Liver (tissue), 9 donors: ENCODE measurements around the gene BMAL1. TPM values are rescaled to one million over a fixed set of nuclear protein-coding genes. Genes with fewer than 3 reads are reported as not detected.

Experiments
- DNase-seq: peaks from one replicate; pipeline ENCODE4 v3.0.0-alpha.2; 2017; ENCODE audit warnings: low spot score
- H3K27ac ChIP-seq, 2 donors: one replicate each; pipeline ENCODE4 v1.7.0; 2013; ENCODE audit warnings: inconsistent platforms in 2 of 2, low read length in 2 of 2, control low read depth in 1 of 2, low read depth in 1 of 2, mild to moderate bottlenecking in 1 of 2
- H3K27me3 ChIP-seq, 4 donors: one replicate each; pipeline versions ENCODE4 v1.6.1 to v1.7.0; 2013; ENCODE audit warnings: low read length in 3 of 4, inconsistent platforms in 1 of 4, mild to moderate bottlenecking in 1 of 4, moderate library complexity in 1 of 4; ENCODE audit not compliant: control insufficient read depth in 4 of 4, insufficient read depth in 4 of 4
- H3K36me3 ChIP-seq, 4 donors: one replicate each; pipeline versions ENCODE4 v1.6.1 to v1.7.0; 2013; ENCODE audit warnings: low read length in 3 of 4, mild to moderate bottlenecking in 3 of 4, low read depth in 1 of 4, moderate library complexity in 1 of 4; ENCODE audit not compliant: control insufficient read depth in 4 of 4, insufficient read depth in 3 of 4
- H3K4me1 ChIP-seq, 4 donors: one replicate each; pipeline versions ENCODE4 v1.6.1 to v1.7.0; 2013; ENCODE audit warnings: low read length in 3 of 4, mild to moderate bottlenecking in 3 of 4, moderate library complexity in 1 of 4; ENCODE audit not compliant: control insufficient read depth in 4 of 4, insufficient read depth in 4 of 4
- H3K4me3 ChIP-seq, 3 donors: one replicate each; pipeline versions ENCODE4 v1.6.1 to v1.7.0; 2013; ENCODE audit warnings: low read length in 3 of 3, control low read depth in 1 of 3, low read depth in 1 of 3, mild to moderate bottlenecking in 1 of 3
- H3K9ac ChIP-seq, 2 donors: one replicate each; pipeline ENCODE4 v1.7.0; 2013; ENCODE audit warnings: low read length in 2 of 2, mild to moderate bottlenecking in 2 of 2, moderate library complexity in 2 of 2, control low read depth in 1 of 2, low read depth in 1 of 2
- H3K9me3 ChIP-seq, 4 donors: one replicate each; pipeline versions ENCODE4 v1.6.1 to v1.7.0; 2013; ENCODE audit warnings: low read length in 3 of 4; ENCODE audit not compliant: control insufficient read depth in 4 of 4
- ATF3 ChIP-seq: IDR thresholded peaks from 2 replicates; pipeline ENCODE4 v1.6.1; 2016; ENCODE audit warnings: antibody characterized with exemption
- EGR1 ChIP-seq, 2 donors: IDR thresholded peaks; 2 replicates each; pipeline ENCODE4 v1.6.1; 2016 to 2018; ENCODE audit warnings: antibody characterized with exemption in 2 of 2, low read depth in 2 of 2
- FOXA1 ChIP-seq: IDR thresholded peaks from 2 replicates; pipeline ENCODE4 v1.6.1; 2016; ENCODE audit warnings: antibody characterized with exemption
- FOXA2 ChIP-seq: IDR thresholded peaks from 2 replicates; pipeline ENCODE4 v1.6.1; 2016; ENCODE audit warnings: antibody characterized with exemption
- GABPA ChIP-seq, 2 donors: IDR thresholded peaks in 1 of 2; conservative IDR thresholded peaks in 1 of 2; 2 replicates each; pipeline ENCODE4 v1.6.1; 2016; ENCODE audit warnings: antibody characterized with exemption in 2 of 2, mild to moderate bottlenecking in 1 of 2, moderate library complexity in 1 of 2
- HNF4G ChIP-seq: IDR thresholded peaks from 2 replicates; pipeline ENCODE4 v1.6.1; 2016; ENCODE audit warnings: antibody characterized with exemption
- JUND ChIP-seq, 2 donors: IDR thresholded peaks; 2 replicates each; pipeline ENCODE4 v1.6.1; 2016; ENCODE audit warnings: antibody characterized with exemption in 2 of 2
- NR2F2 ChIP-seq: IDR thresholded peaks from 2 replicates; pipeline ENCODE4 v1.6.1; 2016; ENCODE audit warnings: antibody characterized with exemption
- RAD21 ChIP-seq, 2 donors: IDR thresholded peaks; 2 replicates each; pipeline ENCODE4 v1.6.1; 2016; ENCODE audit warnings: antibody characterized with exemption in 2 of 2, mild to moderate bottlenecking in 2 of 2
- REST ChIP-seq: IDR thresholded peaks from 2 replicates; pipeline ENCODE4 v1.6.1; 2016; ENCODE audit warnings: antibody characterized with exemption, mild to moderate bottlenecking
- RXRA ChIP-seq, 2 donors: IDR thresholded peaks; 2 replicates each; pipeline ENCODE4 v1.6.1; 2017 to 2018; ENCODE audit warnings: antibody characterized with exemption in 2 of 2, mild to moderate bottlenecking in 1 of 2
- SP1 ChIP-seq: IDR thresholded peaks from 2 replicates; pipeline ENCODE4 v1.6.1; 2018; ENCODE audit warnings: antibody characterized with exemption, mild to moderate bottlenecking
- TAF1 ChIP-seq: conservative IDR thresholded peaks from 2 replicates; pipeline ENCODE4 v1.6.1; 2016; ENCODE audit warnings: antibody characterized with exemption, mild to moderate bottlenecking
- YY1 ChIP-seq: IDR thresholded peaks from 2 replicates; pipeline ENCODE4 v1.6.1; 2016; ENCODE audit warnings: antibody characterized with exemption, mild to moderate bottlenecking
- WGBS: extraction: QIAGEN DNeasy Blood & Tissue Kit; methylation state at CpG from one replicate; pipeline ENCODE4 v1.1.7; 2013; 5-methylcytosine and 5-hydroxymethylcytosine counted together
- polyA plus RNA-seq, 2 donors: library from polyadenylated mRNA; stranded (reverse) in 1 of 2; unstranded in 1 of 2; fragments of 200-250 nt in 1 of 2; fragments of >200 nt in 1 of 2; fragmentation: Nextera tagmentation in 1 of 2; extraction: Ambion mirVana in 1 of 2; gene quantifications; one replicate each; pipeline versions ENCODE4 v1.2.1 to v1.2.3, GENCODE V29; 2013 to 2015
- total RNA-seq, 2 donors: library from RNA; depleted of rRNA; stranded (reverse); fragments of >200 nt; gene quantifications; one replicate each; pipeline ENCODE4 v1.2.3, GENCODE V29; 2014
- TF ChIP-seq, protein P1 (sequence below): IDR thresholded peaks from 2 replicates; pipeline ENCODE4 v1.6.1; 2016; ENCODE audit warnings: antibody characterized with exemption
- TF ChIP-seq, protein P2 (sequence below): IDR thresholded peaks from 2 replicates; pipeline ENCODE4 v1.6.1; 2016; ENCODE audit warnings: antibody characterized with exemption
- TF ChIP-seq, protein P3 (sequence below): fragments of 150-350 bp; IDR thresholded peaks from 2 replicates; pipeline ENCODE4 v1.5.1; 2017; ENCODE audit warnings: improper control_type of control experiment, low read depth, low read length; ENCODE audit not compliant: missing input control
- donor health status: healthy.
- donor health status: healthy.
- donor health status: healthy.
- donor health status: healthy.
- donor health status: healthy.

BMAL1 gene
- total and polyA plus RNA-seq, 4 donors = 4.7 to 39.0 (median 15.0) TPM

DNA sequence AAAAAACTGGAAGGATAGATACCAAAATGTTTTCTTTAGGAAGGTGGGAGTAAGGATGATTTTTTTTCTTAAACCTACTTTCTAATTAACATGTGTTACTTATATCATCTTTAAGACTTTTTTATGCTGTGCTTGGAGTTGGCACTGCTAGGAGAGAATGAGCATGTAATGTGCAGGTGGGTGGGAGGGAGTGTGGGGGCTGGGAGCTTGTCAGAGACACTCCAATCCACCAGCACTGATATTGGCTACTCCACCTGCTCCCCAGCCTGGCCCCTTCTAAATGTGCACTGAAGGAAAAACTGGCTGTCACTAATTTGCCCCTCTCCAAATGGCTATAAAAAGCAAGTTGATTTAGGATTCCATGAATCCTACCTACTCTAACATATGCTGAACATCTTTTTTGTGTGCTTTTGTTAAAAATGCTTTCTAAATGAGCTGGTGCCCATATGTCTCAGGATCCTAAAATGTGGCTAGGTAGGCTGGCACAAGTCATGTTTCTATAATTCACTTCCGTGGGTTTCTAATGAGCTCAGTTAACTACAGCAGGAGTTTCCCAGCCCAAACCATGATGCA, 44.3 kb upstream of the BMAL1 start:
- Histone ChIP-seq H3K9ac (no peak overlapping the region), H3K9me3 (peaks cover 0 to 1% (median 0%) of the 10 kb centered on the region in 4 donors), H3K27me3 (no peaks in the 10 kb centered on the region), H3K36me3 (no peaks in the 10 kb centered on the region), H3K4me1 (no peaks in the 10 kb centered on the region), H3K27ac (no peak overlapping the region), H3K4me3 (no peak overlapping the region)
- TF ChIP-seq RAD21 (IDR thresholded peaks at IDR 0.05) = no peak
- no peak for TF ChIP-seq EGR1 (IDR thresholded peaks at IDR 0.05; ENCODE audit: low read depth in 2 of 2)
- TF ChIP-seq, protein P1, sequence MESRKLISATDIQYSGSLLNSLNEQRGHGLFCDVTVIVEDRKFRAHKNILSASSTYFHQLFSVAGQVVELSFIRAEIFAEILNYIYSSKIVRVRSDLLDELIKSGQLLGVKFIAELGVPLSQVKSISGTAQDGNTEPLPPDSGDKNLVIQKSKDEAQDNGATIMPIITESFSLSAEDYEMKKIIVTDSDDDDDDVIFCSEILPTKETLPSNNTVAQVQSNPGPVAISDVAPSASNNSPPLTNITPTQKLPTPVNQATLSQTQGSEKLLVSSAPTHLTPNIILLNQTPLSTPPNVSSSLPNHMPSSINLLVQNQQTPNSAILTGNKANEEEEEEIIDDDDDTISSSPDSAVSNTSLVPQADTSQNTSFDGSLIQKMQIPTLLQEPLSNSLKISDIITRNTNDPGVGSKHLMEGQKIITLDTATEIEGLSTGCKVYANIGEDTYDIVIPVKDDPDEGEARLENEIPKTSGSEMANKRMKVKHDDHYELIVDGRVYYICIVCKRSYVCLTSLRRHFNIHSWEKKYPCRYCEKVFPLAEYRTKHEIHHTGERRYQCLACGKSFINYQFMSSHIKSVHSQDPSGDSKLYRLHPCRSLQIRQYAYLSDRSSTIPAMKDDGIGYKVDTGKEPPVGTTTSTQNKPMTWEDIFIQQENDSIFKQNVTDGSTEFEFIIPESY = no peak
- TF ChIP-seq YY1 = no peak
- no peak for TF ChIP-seq JUND (IDR thresholded peaks at IDR 0.05)
- TF ChIP-seq GABPA (IDR thresholded peaks at IDR 0.05 in 1 of 2, conservative IDR thresholded peaks at IDR 0.05 in 1 of 2) = no peak
- TF ChIP-seq ATF3 = no peak
- no peak for TF ChIP-seq FOXA1
- TF ChIP-seq SP1 = no peak
- TF ChIP-seq HNF4G = no peak
- no peak for TF ChIP-seq RXRA (IDR thresholded peaks at IDR 0.05)
- TF ChIP-seq FOXA2 = no peak
- no peak for TF ChIP-seq REST
- TF ChIP-seq, protein P2, sequence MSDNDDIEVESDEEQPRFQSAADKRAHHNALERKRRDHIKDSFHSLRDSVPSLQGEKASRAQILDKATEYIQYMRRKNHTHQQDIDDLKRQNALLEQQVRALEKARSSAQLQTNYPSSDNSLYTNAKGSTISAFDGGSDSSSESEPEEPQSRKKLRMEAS = no peak
- no peak for TF ChIP-seq TAF1
- 83% methylated on average over 1 of the region's 1 CpG for WGBS
- DNase-seq = no peak

DNA sequence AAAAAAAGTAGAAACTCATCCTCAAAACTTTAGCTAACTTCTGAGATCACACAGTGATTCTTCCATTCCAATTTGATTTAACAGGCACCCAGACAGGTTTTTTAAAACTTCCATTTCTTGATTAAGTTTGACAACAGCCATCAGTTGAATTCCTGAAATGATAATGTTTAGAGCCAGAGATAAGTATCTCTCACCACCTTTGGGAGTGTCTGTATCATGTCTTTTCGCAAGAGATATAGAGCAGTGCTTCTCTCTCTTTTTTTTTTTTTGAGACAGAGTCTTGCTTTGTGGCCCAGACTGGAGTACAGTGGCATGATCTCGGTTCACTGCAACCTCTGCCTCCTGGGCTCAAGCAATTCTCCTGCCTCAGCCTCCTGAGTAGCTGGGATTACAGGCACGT, 41.7 kb upstream of the BMAL1 start:
- peaks cover 0 to 1% (median 0%) of the 10 kb centered on the region in 4 donors for H3K9me3 ChIP-seq
- no peaks in the 10 kb centered on the region for H3K4me1 ChIP-seq
- H3K27me3 ChIP-seq = no peaks in the 10 kb centered on the region
- H3K4me3 ChIP-seq = no peak overlapping the region
- no peak for TF ChIP-seq HNF4G
- TF ChIP-seq SP1 = no peak
- no peak for TF ChIP-seq RAD21 (IDR thresholded peaks at IDR 0.05)
- TF ChIP-seq EGR1 (IDR thresholded peaks at IDR 0.05; ENCODE audit: low read depth in 2 of 2) = no peak
- TF ChIP-seq FOXA1 = no peak
- no peak for TF ChIP-seq FOXA2
- TF ChIP-seq, protein P2 = no peak
- TF ChIP-seq RXRA (IDR thresholded peaks at IDR 0.05) = no peak
- TF ChIP-seq, protein P3, sequence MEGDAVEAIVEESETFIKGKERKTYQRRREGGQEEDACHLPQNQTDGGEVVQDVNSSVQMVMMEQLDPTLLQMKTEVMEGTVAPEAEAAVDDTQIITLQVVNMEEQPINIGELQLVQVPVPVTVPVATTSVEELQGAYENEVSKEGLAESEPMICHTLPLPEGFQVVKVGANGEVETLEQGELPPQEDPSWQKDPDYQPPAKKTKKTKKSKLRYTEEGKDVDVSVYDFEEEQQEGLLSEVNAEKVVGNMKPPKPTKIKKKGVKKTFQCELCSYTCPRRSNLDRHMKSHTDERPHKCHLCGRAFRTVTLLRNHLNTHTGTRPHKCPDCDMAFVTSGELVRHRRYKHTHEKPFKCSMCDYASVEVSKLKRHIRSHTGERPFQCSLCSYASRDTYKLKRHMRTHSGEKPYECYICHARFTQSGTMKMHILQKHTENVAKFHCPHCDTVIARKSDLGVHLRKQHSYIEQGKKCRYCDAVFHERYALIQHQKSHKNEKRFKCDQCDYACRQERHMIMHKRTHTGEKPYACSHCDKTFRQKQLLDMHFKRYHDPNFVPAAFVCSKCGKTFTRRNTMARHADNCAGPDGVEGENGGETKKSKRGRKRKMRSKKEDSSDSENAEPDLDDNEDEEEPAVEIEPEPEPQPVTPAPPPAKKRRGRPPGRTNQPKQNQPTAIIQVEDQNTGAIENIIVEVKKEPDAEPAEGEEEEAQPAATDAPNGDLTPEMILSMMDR = no peak
- TF ChIP-seq GABPA (IDR thresholded peaks at IDR 0.05 in 1 of 2, conservative IDR thresholded peaks at IDR 0.05 in 1 of 2) = no peak
- TF ChIP-seq NR2F2 = no peak
- TF ChIP-seq JUND (IDR thresholded peaks at IDR 0.05) = no peak
- no peak for TF ChIP-seq YY1
- TF ChIP-seq TAF1 = no peak
- no peak overlapping the region for H3K27ac ChIP-seq
- DNase-seq = no peak
- 95% methylated on average over 3 of the region's 3 CpGs for WGBS
- H3K9ac ChIP-seq = no peak overlapping the region
- no peaks in the 10 kb centered on the region for H3K36me3 ChIP-seq
